HG03432 (cell line): ENCODE results near the gene LRFN2.

Experiments
- ATAC-seq: cut with Tn5 transposase; IDR thresholded peaks from one replicate; pipeline ENCODE4 v1.9.1; 2021; ENCODE audit warnings: mild to moderate bottlenecking, moderate library complexity; ENCODE audit not compliant: unreplicated experiment

LRFN2 gene

GRCh38 chr6:40439026-40439800 lies 148.0 kb downstream of the LRFN2 start:
- no peak for ATAC-seq

- ATAC-seq = no peak
Measured at GRCh38 chr6:40438246-40438887, 148.8 kb downstream of the LRFN2 start.

GRCh38 chr6:40437631-40438030 lies 149.5 kb downstream of the LRFN2 start:
- no peak for ATAC-seq

GRCh38 chr6:40436685-40437604 lies 150.2 kb downstream of the LRFN2 start:
- no peak for ATAC-seq

- no peak for ATAC-seq
Measured at GRCh38 chr6:40432982-40433381, 154.2 kb downstream of the LRFN2 start.

GRCh38 chr6:40431706-40432105 lies 155.5 kb downstream of the LRFN2 start:
- no peak for ATAC-seq

GRCh38 chr6:40427196-40427595 lies 160.0 kb downstream of the LRFN2 start:
- no peak for ATAC-seq

- ATAC-seq = no peak
Measured at GRCh38 chr6:40426346-40427066, 160.7 kb downstream of the LRFN2 start.

GRCh38 chr6:40425192-40425919 lies 161.8 kb downstream of the LRFN2 start:
- ATAC-seq = no peak

GRCh38 chr6:40422046-40422445 lies 165.1 kb downstream of the LRFN2 start:
- no peak for ATAC-seq

GRCh38 chr6:40419946-40420728 lies 167.0 kb downstream of the LRFN2 start:
- ATAC-seq = no peak

GRCh38 chr6:40419377-40419776 lies 167.8 kb downstream of the LRFN2 start:
- ATAC-seq = no peak

- ATAC-seq = no peak
Measured at GRCh38 chr6:40417031-40417430, 170.1 kb downstream of the LRFN2 start.

GRCh38 chr6:40414617-40415016 lies 172.5 kb downstream of the LRFN2 start:
- ATAC-seq = no peak

GRCh38 chr6:40413239-40413638 lies 173.9 kb downstream of the LRFN2 start:
- no peak for ATAC-seq

GRCh38 chr6:40411881-40412280 lies 175.3 kb downstream of the LRFN2 start:
- no peak for ATAC-seq

GRCh38 chr6:40410821-40411220 lies 176.3 kb downstream of the LRFN2 start:
- ATAC-seq = no peak

- no peak for ATAC-seq
Measured at GRCh38 chr6:40409716-40410397, 177.3 kb downstream of the LRFN2 start.
